ENCODE data around the gene PPP2R2C.

The PPP2R2C gene

DNA sequence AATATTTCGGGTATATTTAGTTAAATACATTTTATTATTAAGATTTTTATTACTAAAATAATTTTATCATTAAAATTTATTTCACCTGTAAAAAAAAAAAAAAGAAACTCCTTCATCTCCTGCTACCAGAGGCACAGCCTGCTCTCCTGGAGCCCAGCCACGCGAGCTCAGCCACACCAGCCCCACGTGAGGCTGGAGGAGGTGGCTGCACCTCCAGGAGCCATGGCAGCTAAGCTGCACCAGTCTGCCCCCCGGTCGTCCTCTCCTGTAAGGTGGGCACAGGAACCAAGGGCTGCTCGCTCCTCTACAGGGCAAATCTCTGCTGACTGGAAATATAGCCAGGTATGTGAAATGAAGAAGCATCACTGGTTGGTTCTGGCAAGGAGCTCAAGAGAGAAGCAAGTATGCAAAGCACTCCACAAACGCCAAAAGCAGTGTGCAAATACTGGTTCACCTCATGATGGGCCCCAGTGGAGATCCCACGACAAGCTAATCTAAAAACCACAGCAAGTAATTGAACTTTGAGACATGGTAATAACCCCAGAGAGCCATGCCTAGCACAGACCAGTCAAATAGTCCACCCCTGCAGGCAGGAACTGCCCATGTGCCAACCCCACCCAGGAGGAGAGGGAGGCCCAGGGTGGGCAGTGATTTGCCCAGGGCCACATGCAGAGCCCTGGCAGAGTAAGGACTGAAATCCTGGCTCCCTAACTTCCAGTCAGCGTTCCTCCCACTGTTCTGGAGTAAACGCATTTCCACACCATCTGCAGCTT lies 112.7 kb downstream of the PPP2R2C start:
- DNase-seq: no peak

DNA sequence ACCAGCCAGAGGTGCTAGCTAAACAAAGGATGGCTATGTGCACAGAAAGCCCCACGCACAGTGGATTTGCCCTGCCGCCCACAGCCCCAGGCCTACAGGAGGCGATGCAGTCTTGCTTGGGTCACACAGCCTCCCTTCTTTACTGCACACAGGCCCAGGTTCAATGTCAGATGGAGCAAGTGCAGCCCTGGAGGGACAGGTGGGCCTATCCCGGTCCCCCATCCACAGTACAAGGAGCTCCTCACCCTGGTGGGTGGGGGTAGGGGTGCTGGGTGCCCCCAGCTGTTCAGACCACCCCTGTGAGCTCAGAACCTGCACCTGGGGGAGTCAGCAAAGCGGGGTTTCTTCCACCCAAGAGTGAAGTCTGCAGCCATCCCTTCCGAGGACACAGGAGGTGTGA lies 114.9 kb downstream of the PPP2R2C start:
- no peak for DNase-seq

DNA sequence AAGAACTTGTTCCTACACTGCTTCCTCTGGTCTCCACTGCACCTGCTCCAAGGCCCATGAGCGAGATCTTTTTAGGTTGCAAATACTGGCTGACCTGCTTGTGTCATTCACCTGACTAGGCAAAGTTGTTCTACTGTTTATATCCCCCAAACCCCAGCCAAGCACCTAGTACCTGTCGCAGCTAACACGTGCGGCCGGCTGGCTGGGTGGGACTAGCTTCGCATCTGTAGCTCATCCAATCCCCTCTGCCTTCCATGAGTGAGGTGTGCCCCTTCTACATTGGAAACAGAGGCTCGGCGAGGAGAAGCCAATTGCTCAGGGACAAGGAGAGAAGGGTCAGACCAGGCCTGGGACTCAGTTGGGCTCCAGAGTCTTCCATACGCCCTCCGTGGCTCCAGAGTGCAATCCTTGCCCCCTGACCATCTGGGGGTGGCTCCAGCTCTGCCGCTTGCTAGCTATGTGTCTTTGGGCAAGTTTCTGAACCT lies 116.3 kb downstream of the PPP2R2C start:
- DNase-seq: no peak

DNA sequence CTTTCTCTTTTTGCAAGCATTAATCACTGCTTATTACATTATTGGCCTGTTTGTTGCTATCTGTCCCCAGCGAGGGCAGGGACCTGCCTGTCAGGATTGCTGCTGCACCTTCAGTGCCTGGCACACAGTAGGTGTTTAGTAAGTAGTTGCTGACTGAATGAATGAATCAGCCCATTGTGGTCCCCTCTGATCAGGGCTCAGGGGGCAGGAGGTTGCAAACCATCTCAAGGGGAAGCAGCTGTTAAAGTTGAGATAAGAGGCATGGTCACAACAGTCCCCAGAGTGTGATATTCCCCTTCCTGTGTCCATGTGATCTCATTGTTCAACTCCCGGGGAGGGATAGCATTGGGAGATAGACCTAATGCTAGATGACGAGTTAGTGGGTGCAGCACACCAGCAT lies 117.4 kb downstream of the PPP2R2C start:
- DNase-seq: no peak

DNA sequence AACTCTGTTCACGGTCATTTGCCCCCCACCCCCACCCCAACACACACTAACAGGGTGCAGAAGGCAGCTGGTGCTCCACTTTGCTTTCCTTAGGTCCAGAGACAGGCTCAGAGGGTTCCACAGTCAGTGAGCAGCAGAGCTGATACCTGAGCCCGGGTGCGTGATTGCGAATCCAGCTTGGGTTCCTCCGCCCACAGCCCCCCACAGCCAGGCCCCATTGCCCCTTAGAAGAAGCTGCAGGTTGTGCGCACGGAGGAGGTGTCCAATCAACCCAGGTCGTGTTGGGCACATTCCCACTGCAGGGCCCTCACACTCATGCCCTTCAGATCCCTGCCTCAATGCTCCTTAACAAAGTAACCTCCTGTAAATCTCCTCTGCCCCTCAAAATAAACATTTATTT lies 117.8 kb downstream of the PPP2R2C start:
- no peak for DNase-seq

DNA sequence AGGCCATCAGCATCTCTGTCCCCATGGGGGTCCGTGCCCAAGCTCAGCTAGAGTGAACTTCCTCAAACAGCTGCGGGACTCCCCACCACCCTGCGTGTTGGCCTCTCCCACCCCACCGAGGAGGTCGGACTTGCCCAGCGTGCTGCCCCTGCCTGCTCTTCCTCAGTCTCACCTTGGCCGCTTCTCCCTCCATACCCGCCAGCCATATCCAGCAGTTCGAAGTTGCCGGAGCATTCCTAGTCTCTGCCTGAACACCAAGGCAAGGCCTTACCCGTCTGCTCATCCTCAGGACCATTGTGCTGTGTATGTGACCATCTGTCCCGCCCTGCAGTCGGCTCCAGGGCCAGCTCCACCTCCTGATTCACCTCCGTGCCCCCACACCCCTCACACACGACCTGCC lies 118.3 kb downstream of the PPP2R2C start:
- DNase-seq: no peak

DNA sequence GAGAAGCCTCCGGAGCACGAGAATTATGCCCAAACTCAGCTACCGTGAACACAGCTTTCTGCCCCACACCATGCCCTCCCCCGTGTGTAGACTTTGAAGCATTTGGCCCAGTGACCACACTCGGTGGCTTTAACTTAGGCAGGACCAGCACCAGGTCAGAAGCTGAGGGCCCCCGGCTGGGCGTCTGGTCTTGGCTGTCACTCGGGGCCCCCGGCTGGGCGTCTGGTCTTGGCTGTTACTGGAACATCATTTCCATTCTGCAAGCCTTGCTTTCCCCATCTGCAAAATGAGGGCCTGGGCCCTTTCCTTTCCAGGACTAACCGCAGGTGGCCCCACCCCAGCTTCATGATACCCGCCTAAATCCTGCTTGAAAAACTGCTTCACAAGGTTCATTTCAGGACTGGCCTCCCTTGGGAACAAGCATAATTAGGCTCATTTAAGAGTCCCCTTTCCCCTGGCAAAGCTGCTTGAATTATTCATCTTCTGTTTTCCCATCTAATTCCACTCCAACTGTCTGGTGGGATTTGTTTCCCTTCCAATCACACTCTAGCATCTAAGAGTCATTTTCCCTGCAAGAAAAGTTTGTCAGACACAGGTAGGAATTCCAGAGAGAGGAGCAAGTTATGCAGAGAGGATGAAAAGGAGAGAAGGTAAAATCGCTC lies 120.3 kb downstream of the PPP2R2C start:
- DNase-seq: no peak

DNA sequence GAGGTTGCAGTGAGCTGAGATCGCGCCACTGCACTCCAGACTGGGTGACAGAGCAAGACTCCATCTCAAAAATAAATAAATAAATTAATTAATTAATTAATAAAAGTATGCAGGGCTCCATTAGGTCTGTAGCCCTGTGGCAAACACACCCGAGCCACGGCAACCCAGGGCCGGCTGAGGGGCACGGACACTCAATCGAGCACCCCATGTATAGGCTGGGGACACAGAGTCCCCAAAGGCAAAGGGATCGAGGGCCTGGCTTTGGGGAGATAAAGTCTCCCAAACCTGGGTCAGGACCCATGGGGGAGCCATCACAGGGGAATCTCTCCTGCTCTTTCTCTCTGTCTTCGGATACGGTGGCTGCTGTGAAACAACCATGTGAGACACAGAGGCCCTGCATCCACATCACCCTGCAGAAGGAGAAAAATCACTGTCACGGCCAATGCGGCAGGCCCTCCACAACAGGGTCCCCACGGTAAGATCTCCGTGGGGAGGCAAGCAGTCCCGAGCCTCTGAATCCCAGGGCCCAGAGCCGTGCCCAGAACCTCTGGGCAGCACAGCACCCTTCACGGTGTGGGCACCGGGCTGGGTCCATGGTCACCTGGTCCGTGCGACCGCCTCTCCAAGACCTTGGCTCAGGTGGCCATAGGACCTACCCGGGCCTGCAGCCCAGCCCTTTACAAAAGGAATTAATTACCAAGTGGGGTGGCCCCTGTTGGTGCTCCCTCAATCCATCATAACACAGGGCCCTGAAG lies 121.0 kb downstream of the PPP2R2C start:
- DNase-seq: no peak

DNA sequence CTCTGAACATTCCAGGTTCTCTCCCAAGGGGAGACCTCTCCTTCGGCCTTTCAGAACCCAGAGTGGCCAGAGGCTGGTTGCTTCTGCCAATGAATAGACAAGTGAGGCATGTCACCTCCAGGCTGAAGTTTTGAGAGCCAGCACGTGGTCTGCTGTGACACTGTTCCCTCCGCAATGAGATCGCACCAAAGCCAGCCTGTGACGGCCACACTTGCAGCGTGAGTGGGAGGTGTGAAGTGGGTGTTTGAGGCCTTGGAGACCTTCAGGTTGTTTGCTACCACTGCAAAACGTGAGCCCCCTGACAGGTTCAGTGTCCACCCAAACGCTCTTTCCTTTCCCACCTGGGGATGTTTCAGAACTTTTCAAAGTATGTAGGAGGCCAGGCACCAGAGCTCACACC lies 121.8 kb downstream of the PPP2R2C start:
- DNase-seq: no peak

DNA sequence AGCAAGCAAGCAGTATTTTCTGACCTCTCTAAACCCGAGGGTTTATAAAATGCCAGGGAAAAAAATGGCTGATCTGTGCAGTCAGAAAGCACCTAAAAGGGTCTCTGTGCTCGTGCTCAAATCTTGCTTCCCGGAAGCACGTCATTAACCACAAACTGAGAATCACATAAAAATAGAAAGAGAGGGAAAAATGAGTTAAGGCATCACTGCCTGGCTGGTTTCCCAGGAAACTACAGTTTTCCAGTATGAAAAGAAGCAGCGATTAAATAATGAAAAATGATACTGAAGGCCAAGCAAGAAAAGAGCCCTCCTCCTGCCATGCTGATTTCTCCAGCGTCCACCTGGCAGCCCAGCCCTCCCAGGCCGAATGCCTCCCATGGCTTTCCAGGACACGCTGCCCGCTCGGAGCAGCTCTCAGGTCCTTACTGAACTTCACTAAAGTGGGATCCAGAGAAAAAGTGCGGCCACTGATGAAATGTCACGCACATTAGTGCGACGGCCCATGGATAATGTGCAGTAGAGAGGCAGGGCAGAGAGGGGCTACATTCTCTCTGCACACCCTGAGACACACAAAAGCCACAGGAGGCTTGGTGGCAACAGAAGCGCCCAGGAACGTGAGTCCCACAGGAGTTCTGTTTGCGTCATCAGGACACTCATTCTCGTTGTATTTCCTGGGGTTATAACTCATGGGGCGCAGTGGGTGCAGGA lies 122.4 kb downstream of the PPP2R2C start:
- no peak for DNase-seq

DNA sequence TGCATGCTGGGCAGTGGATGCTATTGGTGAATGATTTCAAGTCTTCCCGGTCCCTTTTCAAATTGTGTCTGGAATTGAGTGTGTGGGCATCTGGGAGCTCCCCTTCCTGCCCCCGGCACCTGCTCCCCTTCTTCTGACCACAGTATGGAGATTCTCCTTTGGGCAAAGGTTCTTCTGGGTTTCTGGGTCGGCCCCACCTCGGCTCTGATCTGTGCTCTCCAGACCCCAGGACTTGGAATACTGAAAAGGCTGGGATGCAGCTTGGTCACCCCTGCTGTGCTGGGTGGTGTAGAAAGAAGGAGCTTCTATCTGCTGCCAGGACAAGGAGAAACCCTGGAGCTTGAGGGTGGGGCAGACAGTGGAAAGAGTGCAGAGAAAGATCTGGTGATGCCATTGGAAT lies 124.0 kb downstream of the PPP2R2C start:
- no peak for DNase-seq

DNA sequence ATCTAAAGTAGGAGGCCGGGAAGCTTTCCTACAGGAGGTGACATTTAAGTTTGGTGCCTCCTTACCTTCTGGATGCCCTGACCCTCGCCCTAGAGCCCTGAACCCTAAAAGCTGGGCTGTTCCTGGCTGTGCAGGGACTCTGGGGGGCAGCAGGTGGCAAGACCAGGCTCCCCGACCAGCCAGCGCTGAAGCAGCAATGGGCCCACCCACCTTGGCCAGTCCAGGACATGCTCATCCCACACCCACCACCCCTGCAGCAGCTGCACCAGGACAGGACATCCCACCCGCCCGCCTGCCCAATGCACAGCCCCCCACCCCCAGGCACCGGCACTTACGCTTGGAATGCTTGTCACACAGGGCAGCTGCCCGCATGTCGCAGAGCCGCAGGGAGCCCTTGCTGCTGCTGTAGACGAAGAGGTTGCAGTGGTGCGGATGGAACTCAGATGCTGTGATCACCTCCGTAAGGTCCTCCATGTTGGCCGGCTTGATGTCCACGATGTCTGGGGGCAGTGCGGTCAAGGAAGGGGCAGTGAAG lies 124.8 kb downstream of the PPP2R2C start:
- no peak for DNase-seq

DNA sequence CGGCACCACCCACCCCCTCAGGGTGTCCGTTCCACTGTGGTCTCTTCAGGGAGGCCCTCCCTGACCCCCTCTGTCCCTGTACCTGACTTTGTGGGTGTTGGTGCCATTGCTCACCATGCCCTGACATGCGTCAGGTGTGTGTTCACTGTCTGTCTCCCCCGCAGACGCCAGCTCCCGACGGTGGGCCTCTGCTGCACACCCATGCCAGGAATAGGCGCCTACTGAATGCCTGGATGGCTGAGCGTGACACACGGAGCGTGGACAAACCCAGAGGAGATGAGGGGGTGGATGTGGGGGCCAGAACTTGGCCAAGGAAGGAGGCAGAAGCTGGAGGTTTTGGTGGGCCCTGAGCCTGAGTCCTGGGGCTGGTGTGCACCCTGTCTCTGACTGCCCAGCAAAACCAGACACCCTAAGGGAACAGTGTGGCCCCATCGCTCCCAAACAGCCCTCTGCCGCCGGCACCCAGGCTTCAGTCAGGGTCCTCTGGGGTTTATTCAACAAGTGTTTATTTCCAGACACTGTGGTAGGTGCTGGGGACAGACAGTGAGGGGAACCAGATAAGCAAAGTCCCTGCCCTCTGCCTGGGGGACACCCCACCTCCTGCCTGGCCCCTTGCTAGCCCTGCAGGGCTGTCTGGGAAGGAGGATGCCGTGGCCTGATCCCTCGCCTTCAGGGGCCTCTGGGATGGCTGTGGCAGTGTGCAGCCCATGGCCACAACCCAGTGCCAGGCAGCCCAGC lies 125.9 kb downstream of the PPP2R2C start:
- no peak for DNase-seq

DNA sequence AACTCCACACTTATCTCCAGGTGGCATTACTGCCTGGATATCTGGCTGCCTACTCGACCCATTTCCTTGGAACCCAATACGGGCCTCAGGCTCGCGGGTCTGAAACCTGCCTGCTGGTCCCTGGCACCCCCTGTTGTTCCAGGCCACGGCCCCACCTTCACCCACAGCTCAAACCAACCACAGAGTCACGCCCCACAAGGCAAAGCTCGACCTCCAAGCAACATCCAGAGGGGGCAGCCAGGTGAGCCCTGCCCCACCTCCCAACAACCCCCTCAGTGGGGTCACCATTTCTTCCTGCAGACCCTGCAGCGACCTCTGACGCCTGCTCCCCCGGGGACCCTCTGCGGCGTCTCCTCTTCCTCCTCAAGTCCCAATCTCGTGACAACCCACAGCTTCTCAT lies 126.5 kb downstream of the PPP2R2C start:
- DNase-seq: no peak

DNA sequence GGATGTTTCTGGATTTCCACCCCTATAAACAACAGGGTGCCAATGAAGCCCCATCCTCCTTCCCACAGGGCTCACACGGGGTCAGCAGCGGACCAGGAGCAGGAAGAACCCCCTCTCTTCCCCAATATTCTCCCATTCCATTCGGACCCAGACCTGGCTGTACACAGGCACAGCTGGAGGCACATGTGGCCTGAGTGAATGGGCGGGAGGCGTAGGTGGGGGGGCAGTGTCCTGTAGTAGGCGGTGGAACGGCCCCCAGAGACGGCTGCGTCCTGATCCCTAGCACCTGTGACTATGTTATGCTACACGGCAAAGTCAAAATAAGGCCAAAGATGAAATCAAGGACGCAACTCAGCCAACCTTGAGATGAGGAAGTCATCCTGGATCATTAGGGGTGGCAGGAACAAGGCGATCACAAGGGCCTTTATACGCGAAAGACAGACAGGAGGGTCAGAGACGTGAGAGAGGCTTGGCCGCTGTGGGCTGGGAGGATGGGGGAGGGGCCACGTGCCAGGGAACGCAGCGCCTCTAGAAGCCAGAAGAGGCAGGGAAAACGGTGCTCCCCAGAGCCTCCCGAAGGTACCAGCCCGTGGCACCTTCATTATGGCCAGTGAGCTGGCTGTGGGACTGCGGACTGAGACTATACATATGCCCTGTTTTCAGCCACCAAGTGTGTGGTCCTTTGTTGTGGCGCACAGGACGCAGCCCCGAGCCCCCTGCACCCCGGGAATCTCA lies 127.2 kb downstream of the PPP2R2C start:
- DNase-seq: no peak

DNA sequence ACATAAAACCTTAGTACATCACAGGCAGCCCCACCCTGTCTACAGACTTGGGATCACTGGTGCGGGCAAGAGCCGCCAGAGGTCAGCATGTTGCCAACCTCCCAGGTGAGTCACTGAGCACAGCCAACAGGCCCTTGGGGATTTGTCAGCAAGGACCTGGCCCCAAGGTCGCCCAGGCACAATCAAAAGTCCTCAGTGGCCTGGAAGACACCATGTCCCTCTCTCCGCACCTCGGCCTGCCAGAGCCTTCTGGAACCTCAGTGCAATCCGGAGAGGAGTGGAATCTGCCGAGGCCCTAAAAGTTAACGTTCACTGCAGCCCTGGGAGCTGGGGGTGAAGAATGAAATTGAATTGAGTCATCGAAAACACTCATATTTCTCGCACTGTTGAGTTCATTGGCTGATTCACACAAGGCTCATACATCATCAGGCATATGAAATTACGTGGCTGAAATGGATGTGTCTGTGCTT lies 128.4 kb downstream of the PPP2R2C start:
- DNase-seq: no peak

DNA sequence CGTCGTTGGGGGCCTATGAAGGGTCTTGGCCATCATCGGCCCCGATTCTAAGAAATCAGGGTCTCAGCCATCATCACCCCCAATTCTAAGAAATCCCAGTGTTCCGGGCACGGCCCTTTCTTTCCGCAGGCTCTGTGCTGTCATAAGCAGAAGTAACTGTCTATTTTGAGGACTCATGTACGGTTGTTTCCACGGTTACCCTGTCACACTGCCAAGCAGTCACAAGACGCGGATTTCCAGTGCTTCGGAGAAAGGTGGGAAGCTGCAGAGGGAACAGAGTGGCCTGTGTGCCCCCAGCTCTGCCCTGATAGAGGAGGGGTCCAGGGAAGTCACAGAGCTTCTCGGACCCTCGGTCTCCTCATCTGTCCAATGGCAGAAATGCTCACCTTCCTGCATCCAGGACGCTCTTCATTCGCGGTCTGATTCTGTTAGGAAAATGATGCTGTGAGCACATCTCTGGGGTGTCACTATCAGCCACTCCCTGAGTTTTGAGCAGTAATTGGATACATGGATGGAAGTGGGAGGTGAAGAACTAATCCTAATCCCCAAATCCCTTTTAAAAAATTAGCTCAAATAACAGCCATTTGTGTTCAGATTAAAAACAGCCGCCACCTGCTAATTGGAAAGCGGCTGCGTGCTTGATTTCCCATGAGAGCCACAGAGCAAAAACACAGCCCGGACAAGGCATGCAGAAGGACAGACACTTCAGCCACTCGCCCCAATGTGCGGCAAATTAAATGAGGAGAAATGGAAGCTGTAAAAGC lies 129.7 kb downstream of the PPP2R2C start:
- no peak for DNase-seq

DNA sequence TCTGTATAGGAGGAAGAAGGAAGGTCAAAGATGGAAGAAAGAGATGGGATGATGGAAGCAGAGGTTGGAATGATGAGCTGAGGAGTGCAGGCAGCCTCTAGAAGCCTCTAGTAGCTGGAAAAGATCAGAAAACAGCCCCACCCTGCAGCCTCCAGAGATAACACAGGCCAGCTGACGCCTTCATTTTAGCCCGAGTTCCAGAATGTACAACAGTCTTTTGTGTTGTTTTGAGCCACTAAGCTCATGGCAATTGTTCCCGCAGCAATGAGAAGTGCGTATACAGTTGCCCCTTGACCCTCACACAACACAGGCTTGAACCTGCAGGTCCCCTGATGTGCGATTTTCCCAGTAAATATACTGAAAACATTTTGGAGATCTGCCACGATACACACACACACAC lies 130.7 kb downstream of the PPP2R2C start:
- DNase-seq: no peak

DNA sequence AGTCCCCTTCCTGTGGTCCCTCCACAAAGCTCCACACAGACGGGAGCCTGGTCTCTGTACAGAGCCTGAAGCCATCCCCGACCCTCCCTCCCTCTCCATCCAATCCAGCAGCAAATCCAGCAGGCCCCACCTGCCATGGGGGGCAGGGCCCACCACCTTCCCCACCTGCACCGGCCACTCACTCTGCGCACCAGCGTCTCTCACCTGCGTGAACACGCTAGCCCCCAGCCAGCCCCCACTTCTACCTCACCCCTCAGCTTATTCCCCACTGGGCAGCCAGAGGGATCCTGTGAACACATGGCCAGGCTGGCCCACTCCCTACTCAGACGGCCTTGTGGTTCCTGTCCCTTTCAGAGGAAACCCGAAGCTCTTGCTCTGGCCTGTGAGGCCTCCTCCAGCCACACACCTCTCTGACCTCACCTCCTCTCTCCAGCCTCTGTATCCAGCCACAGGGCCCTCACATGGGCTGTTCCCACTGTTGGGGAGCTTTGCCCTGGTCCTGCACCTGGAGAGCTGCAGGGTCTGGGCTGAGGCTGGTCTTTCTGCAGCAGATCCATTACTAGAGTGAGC lies 131.9 kb downstream of the PPP2R2C start:
- DNase-seq: no peak

DNA sequence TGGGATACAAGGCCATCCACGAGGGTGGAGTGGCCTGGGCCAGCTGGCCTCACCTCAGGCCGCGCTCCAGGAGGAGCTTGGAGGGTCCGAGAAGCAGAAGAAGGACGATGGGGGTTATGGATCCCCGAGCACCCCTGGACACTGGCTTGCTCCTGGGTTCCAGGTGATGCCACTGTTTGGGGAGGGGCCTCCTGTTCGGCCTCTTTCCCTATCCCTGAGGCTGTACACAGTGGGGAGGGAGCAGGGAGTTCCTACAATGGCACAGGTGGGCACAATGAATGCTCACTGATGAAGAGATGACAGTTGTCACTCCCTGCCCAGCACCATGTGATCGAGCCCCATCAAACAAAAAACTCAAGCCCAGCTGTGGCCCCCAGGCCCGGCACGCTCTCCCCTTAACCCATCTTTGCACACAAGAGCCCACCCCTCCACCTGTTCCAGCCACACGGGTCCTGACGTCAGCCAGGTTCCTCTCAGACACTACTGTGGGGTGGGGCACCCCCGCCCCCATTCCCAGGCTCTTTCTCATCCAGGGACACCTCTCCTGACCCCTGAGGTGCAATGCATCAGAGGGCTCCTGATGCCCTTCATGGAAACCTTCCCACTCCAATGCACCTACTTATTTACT lies 132.5 kb downstream of the PPP2R2C start:
- no peak for DNase-seq

Data from stimulated activated naive CD4-positive, alpha-beta T cell (primary cell).